Measurements from ENCODE around the gene MRPL36. TPM values are rescaled to one million over a fixed set of nuclear protein-coding genes. Genes with fewer than 3 reads are reported as not detected.
A peak's percentile ranks its signal among the peaks of the same experiment; 100 is the strongest.

The MRPL36 gene
- total and polyA plus RNA-seq, 9 of the 15 experiments (the other 6 are each of a cell fraction or from before 2014, with no cell fraction given) = 78.3 to 557 (median 124) TPM

- no peak; the same call in 1 of the 2 replicates for TF ChIP-seq PBX2 (CRISPR knock-in tag; IDR thresholded peaks at IDR 0.05; ENCODE audit: low read depth)
- TF ChIP-seq PBX2 (tag; conservative IDR thresholded peaks at IDR 0.05; ENCODE audit: low read depth) = peak; percentile 99
- TF ChIP-seq ZKSCAN8 (CRISPR knock-in tag; IDR thresholded peaks at IDR 0.05) = no peak
- TF ChIP-seq CXXC5 (CRISPR knock-in tag; IDR thresholded peaks at IDR 0.05) = peak; percentile 60; the same call in 1 of the 2 replicates
- TF ChIP-seq CHD1 (IDR thresholded peaks at IDR 0.05; ENCODE audit: low read length) = no peak
- no peak for TF ChIP-seq MCM2 (IDR thresholded peaks at IDR 0.05; ENCODE audit: low read depth)
- no peak for TF ChIP-seq ADNP (tag; IDR thresholded peaks at IDR 0.05)
- no peak for TF ChIP-seq PHF20 (IDR thresholded peaks at IDR 0.05; ENCODE audit: partially characterized antibody)
- no peak for TF ChIP-seq BRD9 (IDR thresholded peaks at IDR 0.05; ENCODE audit: low read depth, partially characterized antibody)
- peak; percentile 30 to 36; a peak in 3 of 4 replicates for TF ChIP-seq NRF1 (conservative IDR thresholded peaks at IDR 0.05 in 1 of 2, IDR thresholded peaks at IDR 0.05 in 1 of 2)
- no peak for TF ChIP-seq HNRNPUL1 (IDR thresholded peaks at IDR 0.05; ENCODE audit: low read length)
- TF ChIP-seq SP2 (IDR thresholded peaks at IDR 0.05; ENCODE audit: extremely low read depth, low read depth, low read length, poor library complexity, severe bottlenecking) = no peak
- no peak for TF ChIP-seq SOX6 (IDR thresholded peaks at IDR 0.05)
- no peak for TF ChIP-seq ZNF398 (CRISPR knock-in tag; IDR thresholded peaks at IDR 0.05)
- TF ChIP-seq TRIM25 (IDR thresholded peaks at IDR 0.05; ENCODE audit: borderline replicate concordance) = no peak
- no peak for TF ChIP-seq SMAD3 (CRISPR knock-in tag; conservative IDR thresholded peaks at IDR 0.05)
- no peak for TF ChIP-seq GMEB1 (CRISPR knock-in tag; IDR thresholded peaks at IDR 0.05)
- peak; percentile 97 for TF ChIP-seq MEIS2 (IDR thresholded peaks at IDR 0.05; ENCODE audit: partially characterized antibody)
- TF ChIP-seq ZNF586 (CRISPR knock-in tag; conservative IDR thresholded peaks at IDR 0.05) = no peak
- no peak for TF ChIP-seq BRCA1 (IDR thresholded peaks at IDR 0.05)
- TF ChIP-seq BRCA1 (CRISPR knock-in tag; IDR thresholded peaks at IDR 0.05) = no peak
- no peak for TF ChIP-seq MAX (CRISPR knock-in tag; IDR thresholded peaks at IDR 0.05)
These were observed 16.5 kb downstream of the MRPL36 start (continued) for GRCh38 chr5:1783216-1783554.

Data from K562 (cell line).